ENCODE results near the gene SLC4A8.

- TF ChIP-seq POLR2A (IDR thresholded peaks at IDR 0.05; ENCODE audit: extremely low read depth, insufficient read length) (no peak), CTCF (IDR thresholded peaks at IDR 0.05; ENCODE audit: low read depth, low read length) (peak; percentile 1), MYC (IDR thresholded peaks at IDR 0.05; ENCODE audit: low read depth, low read length) (no peak), MAX (IDR thresholded peaks at IDR 0.05; ENCODE audit: low read depth, low read length) (no peak)
These were observed 5.0 kb upstream of the SLC4A8 start for GRCh38 chr12:51419425-51420193.

Data from NB4 (cell line).